CD14-positive monocyte (primary cell): ENCODE data around the gene ENTREP3. TPM values are rescaled to one million over a fixed set of nuclear protein-coding genes. Genes with fewer than 3 reads are reported as not detected.

Experiments used
- DNase-seq, 3 donors: peaks; one replicate each; pipeline ENCODE4 v3.0.0-alpha.2; 2011 to 2022
- H2AFZ ChIP-seq: 2 replicates; pipeline ENCODE4 v1.6.0; 2012; ENCODE audit warnings: mild to moderate bottlenecking, low read depth, low read length, inconsistent platforms; ENCODE audit not compliant: insufficient read depth, poor library complexity, severe bottlenecking
- H3K27ac ChIP-seq, 2 donors: 1 replicate in 1 of 2; 2 replicates in 1 of 2; pipeline ENCODE4 v1.5.1; 2012 to 2013; ENCODE audit warnings: low read length in 2 of 2, control low read depth in 1 of 2, inconsistent platforms in 1 of 2, low read depth in 1 of 2, mild to moderate bottlenecking in 1 of 2
- H3K27me3 ChIP-seq, 2 donors: one replicate each; pipeline versions ENCODE4 v1.6.0 to v1.6.1; 2011 to 2013; ENCODE audit warnings: low read length in 2 of 2; ENCODE audit not compliant: control insufficient read depth in 2 of 2, insufficient read depth in 2 of 2
- H3K36me3 ChIP-seq, 2 donors: replicated peaks in 1 of 2; 1 replicate in 1 of 2; 2 replicates in 1 of 2; pipeline versions ENCODE4 v1.5.1 to v1.6.1; 2012 to 2013; ENCODE audit warnings: low read length in 2 of 2, control low read depth in 1 of 2, inconsistent platforms in 1 of 2, mild to moderate bottlenecking in 1 of 2; ENCODE audit not compliant: insufficient read depth in 2 of 2, control insufficient read depth in 1 of 2
- H3K4me1 ChIP-seq, 2 donors: 1 replicate in 1 of 2; 2 replicates in 1 of 2; pipeline versions ENCODE4 v1.5.1 to v1.6.1; 2012 to 2013; ENCODE audit warnings: low read length in 2 of 2, control low read depth in 1 of 2, inconsistent platforms in 1 of 2, mild to moderate bottlenecking in 1 of 2, moderate library complexity in 1 of 2; ENCODE audit not compliant: insufficient read depth in 2 of 2, control insufficient read depth in 1 of 2
- H3K4me2 ChIP-seq: replicated peaks from 2 replicates; pipeline ENCODE3; 2012; ENCODE audit warnings: low read length, moderate library complexity, mild to moderate bottlenecking; ENCODE audit not compliant: poor library complexity, severe bottlenecking; ENCODE audit errors: extremely low read depth
- H3K4me3 ChIP-seq, 3 experiments: fragments of 200-600 bp in 1 of 3; sonication (generic) in 1 of 3; replicated peaks in 1 of 3; 1 replicate in 2 of 3; 2 replicates in 1 of 3; pipeline ENCODE4 v1.5.1; 2011 to 2013; ENCODE audit warnings: low read length in 3 of 3, mild to moderate bottlenecking in 3 of 3, control low read depth in 2 of 3, low read depth in 2 of 3, inconsistent platforms in 1 of 3, moderate library complexity in 1 of 3
- H3K79me2 ChIP-seq: 2 replicates; pipeline ENCODE4 v1.6.0; 2012; ENCODE audit warnings: mild to moderate bottlenecking, control low read depth, inconsistent platforms, low read length, moderate library complexity; ENCODE audit not compliant: insufficient read depth
- H3K9ac ChIP-seq: 2 replicates; pipeline ENCODE4 v1.6.0; 2017; ENCODE audit warnings: low read length, mild to moderate bottlenecking; ENCODE audit not compliant: insufficient read depth, poor library complexity, severe bottlenecking
- H3K9me3 ChIP-seq, 2 donors: replicated peaks in 1 of 2; 1 replicate in 1 of 2; 2 replicates in 1 of 2; pipeline versions ENCODE4 v1.5.1 to v1.6.1; 2012 to 2013; ENCODE audit warnings: low read length in 2 of 2, control low read depth in 1 of 2; ENCODE audit not compliant: control insufficient read depth in 1 of 2, insufficient read depth in 1 of 2
- H4K20me1 ChIP-seq: 2 replicates; pipeline ENCODE4 v1.6.0; 2012; ENCODE audit warnings: mild to moderate bottlenecking, low read length, control low read depth, moderate library complexity; ENCODE audit not compliant: insufficient read depth
- H3K27ac Mint-ChIP-seq, 7 donors: one replicate each; pipeline ENCODE4 v1.8.0; 2020; ENCODE audit warnings: mild to moderate bottlenecking in 7 of 7, mixed read lengths in 7 of 7, moderate library complexity in 6 of 7, inconsistent platforms in 2 of 7
- H3K27me3 Mint-ChIP-seq, 3 donors: one replicate each; pipeline ENCODE4 v1.8.0; 2021 to 2022; ENCODE audit warnings: low read depth in 3 of 3, mild to moderate bottlenecking in 3 of 3, mixed read lengths in 3 of 3, moderate library complexity in 3 of 3, inconsistent platforms in 1 of 3
- H3K36me3 Mint-ChIP-seq, 2 donors: one replicate each; pipeline ENCODE4 v1.8.0; 2020; ENCODE audit warnings: mixed read lengths in 2 of 2, inconsistent platforms in 1 of 2, mild to moderate bottlenecking in 1 of 2
- H3K4me1 Mint-ChIP-seq: one replicate; pipeline ENCODE4 v1.8.0; 2020; ENCODE audit warnings: mild to moderate bottlenecking, mixed read lengths
- H3K4me3 Mint-ChIP-seq, 2 donors: one replicate each; pipeline ENCODE4 v1.8.0; 2020; ENCODE audit warnings: mild to moderate bottlenecking in 2 of 2, mixed read lengths in 2 of 2, moderate library complexity in 1 of 2
- H3K9me3 Mint-ChIP-seq, 7 donors: one replicate each; pipeline ENCODE4 v1.8.0; 2020 to 2022; ENCODE audit warnings: mixed read lengths in 7 of 7, mild to moderate bottlenecking in 6 of 7, moderate library complexity in 6 of 7, inconsistent platforms in 2 of 7
- WGBS: methylation state at CpG from one replicate; pipeline ENCODE4 v1.1.5; 2013; ENCODE audit warnings: missing lambda C conversion rate; ENCODE audit not compliant: insufficient coverage; 5-methylcytosine and 5-hydroxymethylcytosine counted together
- intact Hi-C, 2 donors: fragments of 100-400 bp; cut with micrococcal nuclease; formaldehyde crosslinking; loops; one replicate each; pipeline versions ENCODE4 v1.15.0 to v1.15.1; 2023
- polyA plus RNA-seq, 3 donors: library from polyadenylated mRNA; depleted of rRNA in 1 of 3; unstranded in 2 of 3; stranded (reverse) in 1 of 3; fragments of 300-500 nt in 2 of 3; fragments of >200 nt in 1 of 3; fragmentation: Illumina TruSeq in 2 of 3; gene quantifications; 1 replicate in 2 of 3; 2 replicates in 1 of 3; pipeline ENCODE4 v1.2.3, GENCODE V29; 2012 to 2021
- TF ChIP-seq, protein P1 (sequence below): fragments of 200-600 bp; IDR thresholded peaks from one replicate; pipeline ENCODE4 v1.8.0; 2022; ENCODE audit warnings: antibody characterized with exemption, mild to moderate bottlenecking

Gene ENTREP3
- polyA plus RNA-seq, 3 donors: 0.87 to 7.5 (median 1.9) TPM

DNA sequence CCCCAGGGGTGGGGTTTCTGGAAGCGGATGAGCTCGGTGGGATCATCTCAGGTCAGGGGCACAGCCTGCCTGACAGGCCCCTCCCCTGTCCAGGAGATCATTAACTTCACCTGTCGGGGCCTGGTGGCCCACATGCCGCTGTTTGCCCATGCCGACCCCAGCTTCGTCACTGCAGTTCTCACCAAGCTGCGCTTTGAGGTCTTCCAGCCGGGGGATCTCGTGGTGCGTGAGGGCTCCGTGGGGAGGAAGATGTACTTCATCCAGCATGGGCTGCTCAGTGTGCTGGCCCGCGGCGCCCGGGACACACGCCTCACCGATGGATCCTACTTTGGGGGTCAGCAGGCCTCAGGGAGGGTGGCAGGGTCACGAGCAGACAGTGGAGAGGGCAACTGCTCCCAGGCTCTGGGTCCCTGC lies 30.4 kb upstream of the ENTREP3 start:
- peaks cover 2% of the 10 kb centered on the region for H3K4me1 Mint-ChIP-seq
- H3K4me1 ChIP-seq: no peaks in the 10 kb centered on the region
- no peaks in the 10 kb centered on the region for H3K27me3 ChIP-seq
- H2AFZ ChIP-seq: no peak overlapping the region
- TF ChIP-seq, protein P1, sequence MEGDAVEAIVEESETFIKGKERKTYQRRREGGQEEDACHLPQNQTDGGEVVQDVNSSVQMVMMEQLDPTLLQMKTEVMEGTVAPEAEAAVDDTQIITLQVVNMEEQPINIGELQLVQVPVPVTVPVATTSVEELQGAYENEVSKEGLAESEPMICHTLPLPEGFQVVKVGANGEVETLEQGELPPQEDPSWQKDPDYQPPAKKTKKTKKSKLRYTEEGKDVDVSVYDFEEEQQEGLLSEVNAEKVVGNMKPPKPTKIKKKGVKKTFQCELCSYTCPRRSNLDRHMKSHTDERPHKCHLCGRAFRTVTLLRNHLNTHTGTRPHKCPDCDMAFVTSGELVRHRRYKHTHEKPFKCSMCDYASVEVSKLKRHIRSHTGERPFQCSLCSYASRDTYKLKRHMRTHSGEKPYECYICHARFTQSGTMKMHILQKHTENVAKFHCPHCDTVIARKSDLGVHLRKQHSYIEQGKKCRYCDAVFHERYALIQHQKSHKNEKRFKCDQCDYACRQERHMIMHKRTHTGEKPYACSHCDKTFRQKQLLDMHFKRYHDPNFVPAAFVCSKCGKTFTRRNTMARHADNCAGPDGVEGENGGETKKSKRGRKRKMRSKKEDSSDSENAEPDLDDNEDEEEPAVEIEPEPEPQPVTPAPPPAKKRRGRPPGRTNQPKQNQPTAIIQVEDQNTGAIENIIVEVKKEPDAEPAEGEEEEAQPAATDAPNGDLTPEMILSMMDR: no peak
- no peaks in the 10 kb centered on the region for H3K9me3 ChIP-seq
- H3K36me3 Mint-ChIP-seq: no peaks in the 10 kb centered on the region
- H3K27ac Mint-ChIP-seq: no peak overlapping the region
- no peaks in the 10 kb centered on the region for H3K79me2 ChIP-seq
- H3K36me3 ChIP-seq: no peaks in the 10 kb centered on the region
- no peak overlapping the region for H3K27ac ChIP-seq
- no peak overlapping the region for H3K4me3 Mint-ChIP-seq
- DNase-seq: no peak
- no peaks in the 10 kb centered on the region for H3K9me3 Mint-ChIP-seq
- 98% methylated on average over 18 of the region's 18 CpGs for WGBS
- no peaks in the 10 kb centered on the region for H4K20me1 ChIP-seq
- no peak overlapping the region for H3K9ac ChIP-seq
- H3K27me3 Mint-ChIP-seq: peaks cover 0 to 4% (median 2%) of the 10 kb centered on the region in 3 donors
- intact Hi-C loops: no loop called here
- H3K4me2 ChIP-seq: no peak overlapping the region
- H3K4me3 ChIP-seq: no peak overlapping the region

DNA sequence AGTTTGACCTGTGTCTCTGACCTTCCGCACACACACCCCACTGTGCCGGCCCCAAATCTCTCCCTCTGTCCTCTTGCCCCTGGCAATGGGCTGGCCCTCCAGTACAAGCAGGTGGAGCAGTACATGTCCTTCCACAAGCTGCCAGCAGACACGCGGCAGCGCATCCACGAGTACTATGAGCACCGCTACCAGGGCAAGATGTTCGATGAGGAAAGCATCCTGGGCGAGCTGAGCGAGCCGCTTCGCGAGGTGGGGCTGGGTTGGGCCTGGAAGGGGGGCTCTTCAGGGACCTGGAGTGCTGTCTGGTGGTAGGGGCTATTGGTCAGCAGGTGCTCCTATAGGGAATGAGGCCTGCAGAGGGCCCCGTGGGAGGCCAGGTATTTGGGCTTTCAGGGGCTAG lies 29.8 kb upstream of the ENTREP3 start:
- no peaks in the 10 kb centered on the region for H3K36me3 Mint-ChIP-seq
- H3K4me3 Mint-ChIP-seq: no peak overlapping the region
- no peaks in the 10 kb centered on the region for H3K9me3 Mint-ChIP-seq
- Histone ChIP-seq H3K9ac (no peak overlapping the region), H3K4me1 (no peaks in the 10 kb centered on the region), H3K9me3 (no peaks in the 10 kb centered on the region), H2AFZ (no peak overlapping the region), H3K27me3 (no peaks in the 10 kb centered on the region), H3K79me2 (no peaks in the 10 kb centered on the region), H3K27ac (no peak overlapping the region), H3K4me3 (no peak overlapping the region), H3K36me3 (no peaks in the 10 kb centered on the region), H3K4me2 (no peak overlapping the region), H4K20me1 (no peaks in the 10 kb centered on the region)
- H3K27ac Mint-ChIP-seq: peak overlapping the region in 1 of 7 donors; percentile 6
- intact Hi-C loops: no loop called here
- DNase-seq: no peak
- whole genome bisulfite sequencing: 97% methylated on average over 14 of the region's 14 CpGs
- TF ChIP-seq, protein P1: no peak
- H3K4me1 Mint-ChIP-seq: peaks cover 2% of the 10 kb centered on the region
- peaks cover 0 to 4% (median 2%) of the 10 kb centered on the region in 3 donors for H3K27me3 Mint-ChIP-seq
